Fibroblast of lung (primary cell): ENCODE results near the gene SP8. TPM values are rescaled to one million over a fixed set of nuclear protein-coding genes. Genes with fewer than 3 reads are reported as not detected.

Source experiments
- DNase-seq, 2 donors: peaks; one replicate each; pipeline versions ENCODE4 v3.0.0 to v3.0.0-alpha.2; 2010; ENCODE audit warnings: low read depth in 2 of 2
- H2AFZ ChIP-seq: 2 replicates; pipeline ENCODE4 v1.5.1; 2012; ENCODE audit warnings: low read length, control low read depth, inconsistent platforms
- H3K27ac ChIP-seq: 2 replicates; pipeline ENCODE4 v1.5.1; 2011; ENCODE audit warnings: low read length, control low read depth; ENCODE audit not compliant: insufficient read depth
- H3K27me3 ChIP-seq: 2 replicates; pipeline ENCODE4 v1.5.1; 2011; ENCODE audit warnings: mild to moderate bottlenecking, low read length; ENCODE audit not compliant: control insufficient read depth, insufficient read depth
- H3K36me3 ChIP-seq: 2 replicates; pipeline ENCODE4 v1.5.1; 2011; ENCODE audit warnings: low read length; ENCODE audit not compliant: control insufficient read depth, insufficient read depth
- H3K4me1 ChIP-seq: 2 replicates; pipeline ENCODE4 v1.5.1; 2011; ENCODE audit warnings: low read length; ENCODE audit not compliant: control insufficient read depth, insufficient read depth; ENCODE audit errors: extremely low read depth
- H3K4me2 ChIP-seq: 2 replicates; pipeline ENCODE4 v1.5.1; 2011; ENCODE audit warnings: low read length, control low read depth; ENCODE audit not compliant: insufficient read depth; ENCODE audit errors: extremely low read depth
- H3K4me3 ChIP-seq, 4 experiments: fragments of 200-600 bp in 1 of 4; sonication (generic) in 1 of 4; replicated peaks in 1 of 4; 2 replicates each; pipeline ENCODE4 v1.5.1; 2011 to 2016; ENCODE audit warnings: low read length in 4 of 4, low read depth in 3 of 4, mild to moderate bottlenecking in 3 of 4, control low read depth in 2 of 4, inconsistent platforms in 1 of 4, mixed read lengths in 1 of 4; ENCODE audit not compliant: insufficient read depth in 1 of 4; ENCODE audit errors: control extremely low read depth in 1 of 4
- H3K79me2 ChIP-seq: 2 replicates; pipeline ENCODE4 v1.5.1; 2012; ENCODE audit warnings: mild to moderate bottlenecking, low read length, inconsistent platforms; ENCODE audit not compliant: control insufficient read depth, insufficient read depth
- H3K9ac ChIP-seq: 2 replicates; pipeline ENCODE4 v1.5.1; 2011; ENCODE audit warnings: mild to moderate bottlenecking, low read length, control low read depth; ENCODE audit not compliant: insufficient read depth
- H3K9me3 ChIP-seq: 2 replicates; pipeline ENCODE4 v1.5.1; 2012; ENCODE audit warnings: low read depth, low read length; ENCODE audit not compliant: control insufficient read depth, insufficient read depth
- H4K20me1 ChIP-seq: 2 replicates; pipeline ENCODE4 v1.5.1; 2011; ENCODE audit warnings: low read length; ENCODE audit not compliant: control insufficient read depth, insufficient read depth; ENCODE audit errors: extremely low read depth
- CTCF ChIP-seq, 2 donors: IDR thresholded peaks in 1 of 2; conservative IDR thresholded peaks in 1 of 2; 1 replicate in 1 of 2; 2 replicates in 1 of 2; pipeline ENCODE4 v1.5.1; 2011 to 2012; ENCODE audit warnings: low read length in 2 of 2, control low read depth in 1 of 2, inconsistent platforms in 1 of 2, low read depth in 1 of 2, mild to moderate bottlenecking in 1 of 2
- EZH2 ChIP-seq: IDR thresholded peaks from 2 replicates; pipeline ENCODE4 v1.5.1; 2012; ENCODE audit warnings: low read length, control low read depth, mild to moderate bottlenecking; ENCODE audit errors: missing control alignments
- polyA plus RNA-seq, 2 donors: library from polyadenylated mRNA; depleted of rRNA in 1 of 2; stranded (reverse) in 1 of 2; unstranded in 1 of 2; fragments of >200 nt; gene quantifications; 2 replicates each; pipeline ENCODE4 v1.2.1, GENCODE V29; 2011 to 2012; ENCODE audit warnings: missing spikeins in 1 of 2
- total RNA-seq: library from RNA; depleted of rRNA; stranded (reverse); fragments of >200 nt; gene quantifications from 2 replicates; pipeline ENCODE4 v1.2.1, GENCODE V29; 2014

SP8 gene
- total and polyA plus RNA-seq, 2 donors (not counting 1 experiment from before 2014, with no cell fraction given) = not detected

GRCh38 chr7:20747001-20747400 is 39.7 kb downstream of the SP8 start:
- H3K9ac ChIP-seq = no peak overlapping the region
- H3K4me2 ChIP-seq = no peak overlapping the region
- H3K79me2 ChIP-seq = no peaks in the 10 kb centered on the region
- H3K36me3 ChIP-seq = no peaks in the 10 kb centered on the region
- no peak overlapping the region for H3K4me3 ChIP-seq
- no peaks in the 10 kb centered on the region for H3K27me3 ChIP-seq
- TF ChIP-seq EZH2 (no peak), CTCF (conservative IDR thresholded peaks at IDR 0.05 in 1 of 2, IDR thresholded peaks at IDR 0.05 in 1 of 2; ENCODE audit: low read depth in 1 of 2, low read length in 2 of 2) (no peak)
- no peaks in the 10 kb centered on the region for H3K4me1 ChIP-seq
- H2AFZ ChIP-seq = no peak overlapping the region
- no peak for DNase-seq
- no peaks in the 10 kb centered on the region for H3K9me3 ChIP-seq
- H3K27ac ChIP-seq = no peak overlapping the region
- H4K20me1 ChIP-seq = no peaks in the 10 kb centered on the region

GRCh38 chr7:20745702-20746101 is 41.0 kb downstream of the SP8 start:
- no peaks in the 10 kb centered on the region for H4K20me1 ChIP-seq
- H3K4me3 ChIP-seq = no peak overlapping the region
- DNase-seq = no peak
- H3K4me1 ChIP-seq = no peaks in the 10 kb centered on the region
- no peak overlapping the region for H3K4me2 ChIP-seq
- H2AFZ ChIP-seq = no peak overlapping the region
- H3K9me3 ChIP-seq = no peaks in the 10 kb centered on the region
- TF ChIP-seq CTCF (conservative IDR thresholded peaks at IDR 0.05 in 1 of 2, IDR thresholded peaks at IDR 0.05 in 1 of 2; ENCODE audit: low read depth in 1 of 2, low read length in 2 of 2) (no peak), EZH2 (no peak)
- no peaks in the 10 kb centered on the region for H3K79me2 ChIP-seq
- H3K27me3 ChIP-seq = no peaks in the 10 kb centered on the region
- H3K27ac ChIP-seq = no peak overlapping the region
- H3K36me3 ChIP-seq = no peaks in the 10 kb centered on the region
- H3K9ac ChIP-seq = no peak overlapping the region

DNA sequence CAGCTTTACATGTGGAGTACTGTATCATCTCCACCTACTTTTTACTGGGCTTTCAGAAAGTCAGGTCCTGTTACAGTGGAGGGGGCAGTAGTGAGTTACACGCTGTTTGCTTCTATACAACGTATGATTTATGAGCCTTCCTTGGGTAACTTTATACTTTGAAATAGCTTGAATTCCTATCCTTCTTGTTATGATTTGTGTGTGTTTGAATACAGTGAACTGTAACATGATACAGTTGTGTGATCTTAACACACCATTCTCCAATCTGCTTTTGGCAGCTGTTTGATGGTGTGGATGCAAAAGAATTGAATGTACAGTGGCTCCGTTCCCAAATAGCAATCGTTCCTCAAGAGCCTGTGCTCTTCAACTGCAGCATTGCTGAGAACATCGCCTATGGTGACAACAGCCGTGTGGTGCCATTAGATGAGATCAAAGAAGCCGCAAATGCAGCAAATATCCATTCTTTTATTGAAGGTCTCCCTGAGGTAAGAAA is 41.7 kb downstream of the SP8 start:
- Histone ChIP-seq H3K79me2 (no peaks in the 10 kb centered on the region), H3K27me3 (no peaks in the 10 kb centered on the region), H3K4me2 (no peak overlapping the region), H3K36me3 (no peaks in the 10 kb centered on the region), H2AFZ (no peak overlapping the region), H3K27ac (no peak overlapping the region), H3K4me1 (no peaks in the 10 kb centered on the region), H4K20me1 (no peaks in the 10 kb centered on the region), H3K4me3 (no peak overlapping the region), H3K9me3 (no peaks in the 10 kb centered on the region), H3K9ac (no peak overlapping the region)
- DNase-seq = peak; percentile 19 to 39
- TF ChIP-seq CTCF (conservative IDR thresholded peaks at IDR 0.05 in 1 of 2, IDR thresholded peaks at IDR 0.05 in 1 of 2; ENCODE audit: low read depth in 1 of 2, low read length in 2 of 2) (no peak), EZH2 (no peak)
